Liver (tissue), 9 donors: ENCODE data around the gene H2BW2. TPM values are rescaled to one million over a fixed set of nuclear protein-coding genes. Genes with fewer than 3 reads are reported as not detected.

ENCODE experiments used
- DNase-seq: peaks from one replicate; pipeline ENCODE4 v3.0.0-alpha.2; 2017; ENCODE audit warnings: low spot score
- H3K27ac ChIP-seq, 2 donors: one replicate each; pipeline ENCODE4 v1.7.0; 2013; ENCODE audit warnings: inconsistent platforms in 2 of 2, low read length in 2 of 2, control low read depth in 1 of 2, low read depth in 1 of 2, mild to moderate bottlenecking in 1 of 2
- H3K27me3 ChIP-seq, 4 donors: one replicate each; pipeline versions ENCODE4 v1.6.1 to v1.7.0; 2013; ENCODE audit warnings: low read length in 3 of 4, inconsistent platforms in 1 of 4, mild to moderate bottlenecking in 1 of 4, moderate library complexity in 1 of 4; ENCODE audit not compliant: control insufficient read depth in 4 of 4, insufficient read depth in 4 of 4
- H3K36me3 ChIP-seq, 4 donors: one replicate each; pipeline versions ENCODE4 v1.6.1 to v1.7.0; 2013; ENCODE audit warnings: low read length in 3 of 4, mild to moderate bottlenecking in 3 of 4, low read depth in 1 of 4, moderate library complexity in 1 of 4; ENCODE audit not compliant: control insufficient read depth in 4 of 4, insufficient read depth in 3 of 4
- H3K4me1 ChIP-seq, 4 donors: one replicate each; pipeline versions ENCODE4 v1.6.1 to v1.7.0; 2013; ENCODE audit warnings: low read length in 3 of 4, mild to moderate bottlenecking in 3 of 4, moderate library complexity in 1 of 4; ENCODE audit not compliant: control insufficient read depth in 4 of 4, insufficient read depth in 4 of 4
- H3K4me3 ChIP-seq, 3 donors: one replicate each; pipeline versions ENCODE4 v1.6.1 to v1.7.0; 2013; ENCODE audit warnings: low read length in 3 of 3, control low read depth in 1 of 3, low read depth in 1 of 3, mild to moderate bottlenecking in 1 of 3
- H3K9ac ChIP-seq, 2 donors: one replicate each; pipeline ENCODE4 v1.7.0; 2013; ENCODE audit warnings: low read length in 2 of 2, mild to moderate bottlenecking in 2 of 2, moderate library complexity in 2 of 2, control low read depth in 1 of 2, low read depth in 1 of 2
- H3K9me3 ChIP-seq, 4 donors: one replicate each; pipeline versions ENCODE4 v1.6.1 to v1.7.0; 2013; ENCODE audit warnings: low read length in 3 of 4; ENCODE audit not compliant: control insufficient read depth in 4 of 4
- ATF3 ChIP-seq: IDR thresholded peaks from 2 replicates; pipeline ENCODE4 v1.6.1; 2016; ENCODE audit warnings: antibody characterized with exemption
- CTCF ChIP-seq: fragments of 150-350 bp; IDR thresholded peaks from 2 replicates; pipeline ENCODE4 v1.5.1; 2017; ENCODE audit warnings: improper control_type of control experiment, low read depth, low read length; ENCODE audit not compliant: missing input control
- EGR1 ChIP-seq, 2 donors: IDR thresholded peaks; 2 replicates each; pipeline ENCODE4 v1.6.1; 2016 to 2018; ENCODE audit warnings: antibody characterized with exemption in 2 of 2, low read depth in 2 of 2
- FOXA1 ChIP-seq: IDR thresholded peaks from 2 replicates; pipeline ENCODE4 v1.6.1; 2016; ENCODE audit warnings: antibody characterized with exemption
- FOXA2 ChIP-seq: IDR thresholded peaks from 2 replicates; pipeline ENCODE4 v1.6.1; 2016; ENCODE audit warnings: antibody characterized with exemption
- GABPA ChIP-seq, 2 donors: IDR thresholded peaks in 1 of 2; conservative IDR thresholded peaks in 1 of 2; 2 replicates each; pipeline ENCODE4 v1.6.1; 2016; ENCODE audit warnings: antibody characterized with exemption in 2 of 2, mild to moderate bottlenecking in 1 of 2, moderate library complexity in 1 of 2
- HNF4A ChIP-seq, 2 donors: conservative IDR thresholded peaks; 2 replicates each; pipeline ENCODE4 v1.6.1; 2016; ENCODE audit warnings: antibody characterized with exemption in 2 of 2, mild to moderate bottlenecking in 2 of 2
- HNF4G ChIP-seq: IDR thresholded peaks from 2 replicates; pipeline ENCODE4 v1.6.1; 2016; ENCODE audit warnings: antibody characterized with exemption
- JUND ChIP-seq, 2 donors: IDR thresholded peaks; 2 replicates each; pipeline ENCODE4 v1.6.1; 2016; ENCODE audit warnings: antibody characterized with exemption in 2 of 2
- MAX ChIP-seq: IDR thresholded peaks from 2 replicates; pipeline ENCODE4 v1.6.1; 2016; ENCODE audit warnings: antibody characterized with exemption
- NR2F2 ChIP-seq: IDR thresholded peaks from 2 replicates; pipeline ENCODE4 v1.6.1; 2016; ENCODE audit warnings: antibody characterized with exemption
- SP1 ChIP-seq: IDR thresholded peaks from 2 replicates; pipeline ENCODE4 v1.6.1; 2018; ENCODE audit warnings: antibody characterized with exemption, mild to moderate bottlenecking
- TAF1 ChIP-seq: conservative IDR thresholded peaks from 2 replicates; pipeline ENCODE4 v1.6.1; 2016; ENCODE audit warnings: antibody characterized with exemption, mild to moderate bottlenecking
- YY1 ChIP-seq: IDR thresholded peaks from 2 replicates; pipeline ENCODE4 v1.6.1; 2016; ENCODE audit warnings: antibody characterized with exemption, mild to moderate bottlenecking
- ZBTB33 ChIP-seq: IDR thresholded peaks from 2 replicates; pipeline ENCODE4 v1.6.1; 2016; ENCODE audit warnings: antibody characterized with exemption
- WGBS: extraction: QIAGEN DNeasy Blood & Tissue Kit; methylation state at CpG from one replicate; pipeline ENCODE4 v1.1.7; 2013; 5-methylcytosine and 5-hydroxymethylcytosine counted together
- polyA plus RNA-seq, 2 donors: library from polyadenylated mRNA; stranded (reverse) in 1 of 2; unstranded in 1 of 2; fragments of 200-250 nt in 1 of 2; fragments of >200 nt in 1 of 2; fragmentation: Nextera tagmentation in 1 of 2; extraction: Ambion mirVana in 1 of 2; gene quantifications; one replicate each; pipeline versions ENCODE4 v1.2.1 to v1.2.3, GENCODE V29; 2013 to 2015
- total RNA-seq, 2 donors: library from RNA; depleted of rRNA; stranded (reverse); fragments of >200 nt; gene quantifications; one replicate each; pipeline ENCODE4 v1.2.3, GENCODE V29; 2014
- donor health status: healthy.
- donor health status: healthy.
- donor health status: healthy.
- donor health status: healthy.
- donor health status: healthy.

The H2BW2 gene
- total RNA-seq (not detected), polyA plus RNA-seq (not detected)

GRCh38 chrX:104039689-104040505 is at the start of gene H2BW2:
TSS of gene H2BW2 (plus strand) at chrX:104039956. CDS start at chrX:104039995, 39 bp downstream.
- no peak for DNase-seq
- Histone ChIP-seq H3K27ac (no peak within 1 kb of the TSS), H3K9me3 (no peaks in the 10 kb centered on the region), H3K27me3 (no peaks in the 10 kb centered on the region), H3K4me3 (no peak within 1 kb of the TSS), H3K4me1 (no peaks in the 10 kb centered on the region), H3K9ac (no peak within 1 kb of the TSS), H3K36me3 (no peaks in the 10 kb centered on the region)
- TF ChIP-seq NR2F2: no peak
- TF ChIP-seq FOXA2: no peak
- TF ChIP-seq EGR1 (IDR thresholded peaks at IDR 0.05; ENCODE audit: low read depth in 2 of 2): no peak
- no peak for TF ChIP-seq ZBTB33
- TF ChIP-seq FOXA1: no peak
- TF ChIP-seq TAF1: no peak
- no peak for TF ChIP-seq CTCF
- WGBS: 92% methylated on average over 39 of the region's 39 CpGs

GRCh38 chrX:103999234-103999633 is 40.5 kb upstream of the H2BW2 start:
- WGBS: 30% methylated on average over 5 of the region's 5 CpGs
- H3K36me3 ChIP-seq: no peaks in the 10 kb centered on the region
- no peak overlapping the region for H3K27ac ChIP-seq
- H3K9me3 ChIP-seq: no peaks in the 10 kb centered on the region
- DNase-seq: no peak
- peaks cover 0 to 6% (median 0%) of the 10 kb centered on the region in 4 donors for H3K27me3 ChIP-seq
- H3K4me3 ChIP-seq: no peak overlapping the region
- H3K4me1 ChIP-seq: no peaks in the 10 kb centered on the region
- TF ChIP-seq ATF3 (no peak), CTCF (no peak)
- H3K9ac ChIP-seq: no peak overlapping the region

GRCh38 chrX:104008831-104009230 is 30.9 kb upstream of the H2BW2 start:
- Histone ChIP-seq H3K9me3 (peaks cover 0 to 3% (median 0%) of the 10 kb centered on the region in 4 donors), H3K27ac (no peak overlapping the region), H3K27me3 (peaks cover 0 to 2% (median 0%) of the 10 kb centered on the region in 4 donors), H3K9ac (no peak overlapping the region), H3K4me3 (no peak overlapping the region), H3K36me3 (no peaks in the 10 kb centered on the region), H3K4me1 (no peaks in the 10 kb centered on the region)
- WGBS: 69% methylated on average over 5 of the region's 5 CpGs
- DNase-seq: no peak
- TF ChIP-seq HNF4A (conservative IDR thresholded peaks at IDR 0.05) (no peak), MAX (no peak), YY1 (no peak), ATF3 (no peak), CTCF (no peak), JUND (IDR thresholded peaks at IDR 0.05) (no peak), FOXA2 (no peak), HNF4G (no peak), EGR1 (IDR thresholded peaks at IDR 0.05; ENCODE audit: low read depth in 2 of 2) (no peak), GABPA (IDR thresholded peaks at IDR 0.05 in 1 of 2, conservative IDR thresholded peaks at IDR 0.05 in 1 of 2) (no peak), TAF1 (no peak), SP1 (no peak)
